HG03457 (cell line): Measurements from ENCODE around the gene STAMBP.
"Not testable (repeated sequence)": the region's sequence is repeated elsewhere in the genome, so short reads cannot be mapped to it uniquely, and the experiment has no call there.

Experiments
- ATAC-seq: cut with Tn5 transposase; IDR thresholded peaks from one replicate; pipeline ENCODE4 v1.9.1; 2021; ENCODE audit warnings: moderate number of reproducible peaks; ENCODE audit not compliant: unreplicated experiment

STAMBP gene

GRCh38 chr2:73903949-73904613 is 75.3 kb downstream of the STAMBP start:
- ATAC-seq = not testable (repeated sequence)

- ATAC-seq = no peak
Measured at GRCh38 chr2:73904952-73905351, 76.2 kb downstream of the STAMBP start.

DNA sequence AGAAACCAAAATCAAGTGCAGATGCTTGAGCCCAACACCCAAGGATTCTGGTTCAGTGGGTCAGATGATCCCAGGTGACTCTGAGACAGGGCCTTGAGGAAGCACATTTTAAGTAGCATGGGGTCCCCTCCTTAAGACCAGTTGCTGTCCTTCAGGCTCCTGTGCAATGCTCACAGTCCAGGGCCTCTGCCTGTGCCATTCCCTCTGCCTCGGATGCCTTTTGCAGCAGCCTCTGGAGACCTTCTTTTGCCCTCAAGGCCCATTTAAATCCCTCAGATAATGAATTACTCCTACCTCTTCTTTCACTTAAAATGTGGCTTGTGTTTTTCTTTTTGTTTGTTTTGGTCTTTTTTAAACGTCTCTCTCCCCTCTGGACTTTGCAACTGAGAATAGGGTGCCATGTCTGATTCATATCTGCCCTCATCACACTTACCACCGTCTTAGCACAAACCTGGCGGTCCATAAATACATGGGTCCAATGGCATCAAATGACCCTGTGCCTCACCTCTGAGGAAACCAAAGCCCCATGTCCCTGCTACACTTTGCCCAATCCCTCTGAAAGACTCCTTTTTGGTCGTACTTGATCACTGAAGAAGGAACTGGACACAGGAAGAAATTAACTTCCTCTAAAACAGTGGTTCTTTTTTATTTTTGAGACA is 78.2 kb downstream of the STAMBP start:
- ATAC-seq = no peak

DNA sequence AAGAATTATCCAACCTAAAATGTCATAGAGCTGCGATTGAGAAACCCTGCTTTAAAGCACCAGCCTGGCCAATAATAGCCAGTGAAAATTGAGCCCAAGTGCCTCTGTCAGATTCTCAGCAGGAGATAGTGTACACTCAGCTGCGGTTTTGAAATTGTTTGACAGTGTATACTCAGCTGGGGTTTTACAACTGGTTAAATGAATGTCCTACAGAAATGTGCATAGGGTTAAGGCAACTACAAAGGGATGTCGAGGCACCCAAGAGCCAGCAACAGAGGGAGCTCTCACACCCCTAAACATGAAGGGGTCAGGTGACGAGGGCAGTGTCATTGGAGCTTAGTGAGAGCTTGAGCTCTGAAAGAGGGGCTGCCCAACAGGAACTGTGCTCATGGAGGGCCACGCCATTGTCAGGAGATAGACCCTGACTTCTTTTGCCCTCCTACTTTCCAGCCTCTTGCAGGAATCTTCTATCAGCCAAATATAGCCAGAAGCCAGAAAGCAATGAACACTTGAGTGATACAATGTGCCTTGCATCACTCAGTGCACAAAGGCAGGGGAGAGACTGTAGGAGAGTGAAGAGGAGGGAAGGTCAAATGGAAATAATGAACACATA is 79.2 kb downstream of the STAMBP start:
- ATAC-seq = no peak

GRCh38 chr2:73908689-73909652 is 80.2 kb downstream of the STAMBP start:
- no peak for ATAC-seq

DNA sequence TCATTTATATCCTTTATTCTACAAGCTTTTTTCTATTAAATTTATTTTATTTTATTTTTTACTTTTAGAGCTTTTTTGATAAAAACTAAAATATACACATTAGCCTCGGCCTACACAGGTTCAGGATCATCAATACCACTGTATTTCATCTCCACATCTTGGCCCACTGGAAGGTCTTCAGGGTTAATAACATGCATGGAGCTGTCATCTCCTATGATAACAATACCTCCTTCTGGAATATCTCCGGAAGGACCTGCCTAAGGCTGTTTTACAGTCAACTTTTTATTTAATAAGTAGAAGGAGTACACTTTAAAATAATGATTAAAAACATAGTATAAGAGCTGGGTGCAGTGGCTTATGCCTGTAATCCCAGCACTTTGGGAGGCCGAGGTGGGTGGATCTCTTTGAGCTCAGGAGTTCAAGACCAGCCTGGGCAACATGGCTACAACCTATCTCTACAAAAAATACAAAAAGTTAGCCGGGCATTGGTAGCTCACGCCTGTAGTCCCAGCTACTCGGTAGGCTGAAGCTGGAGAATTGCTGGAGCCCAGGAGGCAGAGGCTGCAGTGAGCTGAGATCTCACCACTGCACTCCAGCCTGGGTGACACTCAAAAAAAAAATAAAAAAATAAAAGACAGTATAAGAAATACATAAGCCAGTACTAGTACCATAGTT is 82.2 kb downstream of the STAMBP start:
- ATAC-seq = no peak

GRCh38 chr2:73911548-73912208 is 82.9 kb downstream of the STAMBP start:
- no peak for ATAC-seq

- no peak for ATAC-seq
Measured at GRCh38 chr2:73913414-73914054, 84.8 kb downstream of the STAMBP start.

- ATAC-seq = no peak
Measured at GRCh38 chr2:73914667-73915066, 85.9 kb downstream of the STAMBP start.

GRCh38 chr2:73915437-73915993 is 86.8 kb downstream of the STAMBP start:
- ATAC-seq = no peak

DNA sequence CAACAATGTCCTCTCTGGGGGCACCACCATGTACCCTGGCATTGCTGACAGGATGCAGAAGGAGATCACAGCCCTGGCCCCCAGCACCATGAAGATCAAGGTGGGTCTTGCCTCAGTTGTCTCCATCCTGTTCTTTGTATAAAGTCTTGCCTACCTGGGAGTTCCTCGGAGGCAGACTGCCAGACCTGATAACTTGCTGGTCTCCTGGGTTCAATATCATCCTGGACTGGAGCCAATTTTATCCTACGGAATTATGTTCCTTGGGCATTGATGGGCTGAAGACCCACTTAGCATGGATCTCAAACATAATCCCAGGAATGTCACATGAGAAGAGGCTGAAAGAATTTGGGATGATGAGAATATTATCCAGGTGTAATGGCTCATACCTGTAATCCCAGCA is 87.9 kb downstream of the STAMBP start:
- no peak for ATAC-seq

GRCh38 chr2:73917296-73917695 is 88.5 kb downstream of the STAMBP start:
- no peak for ATAC-seq

GRCh38 chr2:73917696-73918207 is 89.0 kb downstream of the STAMBP start:
- no peak for ATAC-seq

- ATAC-seq = no peak
Measured at GRCh38 chr2:73918856-73919255, 90.1 kb downstream of the STAMBP start.

DNA sequence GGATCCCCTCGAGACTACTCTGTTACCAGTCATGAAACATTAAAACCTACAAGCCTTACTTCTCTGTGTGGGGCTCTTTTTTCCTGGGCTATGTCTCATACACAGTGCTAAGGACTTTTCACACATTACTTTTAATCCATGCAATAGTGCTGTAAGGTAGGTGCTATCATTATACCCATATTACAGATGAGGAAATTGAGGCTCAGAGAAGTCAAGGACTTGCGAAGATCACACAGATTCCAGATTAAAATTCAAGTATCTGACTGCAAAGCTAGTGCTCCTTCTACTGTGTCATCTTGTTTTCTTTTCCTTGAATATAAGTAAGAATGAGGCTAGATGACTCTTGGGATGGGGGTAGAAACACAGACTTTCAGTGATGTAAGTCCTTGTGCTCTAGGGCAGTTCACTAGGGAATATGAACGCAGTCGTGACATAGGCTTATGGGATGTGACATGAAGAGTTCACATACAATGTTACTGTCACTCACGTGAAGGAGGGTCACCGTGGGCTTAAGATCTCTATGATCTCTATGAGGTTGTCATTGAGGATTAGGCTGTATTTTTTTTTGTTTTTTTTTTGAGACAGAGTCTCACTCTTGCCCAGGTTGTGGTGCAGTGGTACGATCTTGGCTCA is 91.0 kb downstream of the STAMBP start:
- no peak for ATAC-seq

DNA sequence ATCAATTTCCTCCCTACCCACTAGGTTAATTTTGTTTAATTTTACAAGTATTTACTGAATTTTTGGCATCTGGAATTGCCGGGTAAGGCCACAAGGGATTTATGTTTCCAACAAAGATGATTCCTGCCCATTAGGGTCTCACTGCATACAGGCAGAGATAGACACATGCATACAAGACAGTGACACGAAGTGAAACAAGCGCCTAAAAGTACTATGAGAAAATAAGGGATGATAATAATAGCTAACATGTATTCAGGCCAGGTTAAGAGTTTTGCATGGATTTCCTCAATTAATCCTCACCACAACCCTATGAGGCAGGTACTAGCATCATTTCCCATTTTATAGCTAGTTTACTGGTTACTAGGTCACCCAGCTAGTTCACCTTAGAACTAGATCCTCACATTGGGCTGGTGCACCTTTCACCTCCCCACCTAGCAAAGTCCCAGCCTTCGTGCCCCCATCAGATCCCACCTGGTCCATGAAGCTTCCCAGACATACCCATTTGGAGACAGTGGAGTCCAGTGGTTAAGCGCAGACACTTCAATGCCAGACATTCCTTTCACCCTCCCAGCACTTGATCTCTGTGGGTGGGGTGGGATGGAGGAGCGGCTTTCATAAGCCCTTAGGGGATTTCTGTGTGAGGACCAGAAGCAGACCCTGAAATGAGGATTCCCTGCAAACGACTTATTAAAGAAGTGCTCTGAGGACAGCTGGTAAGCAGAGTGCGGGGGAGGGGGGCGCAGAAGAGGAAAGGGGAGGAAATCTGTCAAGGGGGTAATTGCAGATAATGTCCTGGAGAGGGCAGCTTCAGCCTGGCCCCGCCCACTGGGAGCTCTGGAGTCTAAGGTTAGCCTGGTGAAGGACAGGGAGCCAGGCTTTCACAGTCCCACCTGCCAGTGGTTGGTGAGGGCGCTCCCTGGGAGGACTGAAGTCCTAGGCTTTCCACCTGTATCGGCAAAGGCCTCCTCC is 92.1 kb downstream of the STAMBP start:
- ATAC-seq = no peak

- no peak for ATAC-seq
Measured at GRCh38 chr2:73921581-73921980, 92.8 kb downstream of the STAMBP start.
